Activated T-cell treated with anti-CD3 and anti-CD28 coated beads, Interleukin-2, amount 50 U/mL, for 72 hours (primary cell): ENCODE results near the gene LRBA. TPM values are rescaled to one million over a fixed set of nuclear protein-coding genes. Genes with fewer than 3 reads are reported as not detected.
"Not testable (repeated sequence)": the region's sequence is repeated elsewhere in the genome, so short reads cannot be mapped to it uniquely, and the experiment has no call there.

Experiments
- ATAC-seq, 2 donors: fragments of 150-1000 bp; cut with Tn5 transposase; replicated peaks in 1 of 2; 2 replicates each; pipeline ENCODE4 v1.10.0; 2021; ENCODE audit warnings: moderate library complexity in 2 of 2, mild to moderate bottlenecking in 1 of 2
- DNase-seq, 2 donors: peaks; one replicate each; pipeline ENCODE4 v3.0.0; 2021 to 2022; ENCODE audit warnings: mixed read lengths in 1 of 2
- H3K27ac Mint-ChIP-seq: one replicate; pipeline ENCODE4 v1.8.0; 2022; ENCODE audit warnings: mild to moderate bottlenecking, moderate library complexity, mixed read lengths
- H3K27me3 Mint-ChIP-seq: one replicate; pipeline ENCODE4 v1.8.0; 2022; ENCODE audit warnings: low read depth, mixed read lengths
- H3K36me3 Mint-ChIP-seq, 2 donors: one replicate each; pipeline ENCODE4 v1.8.0; 2022; ENCODE audit warnings: mixed read lengths in 2 of 2, mild to moderate bottlenecking in 1 of 2; ENCODE audit not compliant: insufficient read depth in 2 of 2
- H3K4me1 Mint-ChIP-seq: one replicate; pipeline ENCODE4 v1.8.0; 2022; ENCODE audit warnings: low read depth, mixed read lengths
- H3K4me3 Mint-ChIP-seq, 2 donors: one replicate each; pipeline ENCODE4 v1.8.0; 2022; ENCODE audit warnings: mild to moderate bottlenecking in 2 of 2, mixed read lengths in 2 of 2, moderate library complexity in 2 of 2
- H3K9me3 Mint-ChIP-seq, 2 donors: one replicate each; pipeline ENCODE4 v1.8.0; 2022; ENCODE audit warnings: mixed read lengths in 2 of 2
- total RNA-seq, 2 donors: library from RNA; stranded (reverse); gene quantifications; one replicate each; pipeline ENCODE4 v1.2.3, GENCODE V29; 2022

LRBA gene
- total RNA-seq, 2 donors from 2014 or later = 46.3 to 56.6 TPM

GRCh38 chr4:150978738-150979575 is 36.1 kb downstream of the LRBA start:
- Mint-ChIP-seq H3K4me1 (peaks cover 61% of the 10 kb centered on the region), H3K9me3 (no peaks in the 10 kb centered on the region), H3K27ac (no peak overlapping the region), H3K4me3 (no peak overlapping the region), H3K27me3 (no peaks in the 10 kb centered on the region), H3K36me3 (peaks cover 3 to 5% of the 10 kb centered on the region in 2 donors)
- DNase-seq = no peak
- no peak for ATAC-seq

GRCh38 chr4:150976478-150977118 is 38.5 kb downstream of the LRBA start:
- peaks cover 1 to 4% of the 10 kb centered on the region in 2 donors for H3K36me3 Mint-ChIP-seq
- ATAC-seq (no peak), DNase-seq (no peak)
- peaks cover 76% of the 10 kb centered on the region for H3K4me1 Mint-ChIP-seq
- no peak overlapping the region for H3K27ac Mint-ChIP-seq
- H3K9me3 Mint-ChIP-seq = no peaks in the 10 kb centered on the region
- no peaks in the 10 kb centered on the region for H3K27me3 Mint-ChIP-seq
- H3K4me3 Mint-ChIP-seq = no peak overlapping the region

GRCh38 chr4:150974750-150975149 is 40.3 kb downstream of the LRBA start:
- Mint-ChIP-seq H3K36me3 (peaks cover 3 to 4% of the 10 kb centered on the region in 2 donors), H3K4me1 (peaks cover 79% of the 10 kb centered on the region), H3K4me3 (no peak overlapping the region), H3K27me3 (no peaks in the 10 kb centered on the region), H3K9me3 (no peaks in the 10 kb centered on the region), H3K27ac (no peak overlapping the region)
- DNase-seq (no peak), ATAC-seq (no peak)

GRCh38 chr4:150974252-150974640 is 40.8 kb downstream of the LRBA start:
- DNase-seq (no peak), ATAC-seq (no peak)
- Mint-ChIP-seq H3K36me3 (peaks cover 3 to 4% of the 10 kb centered on the region in 2 donors), H3K4me3 (no peak overlapping the region), H3K27me3 (no peaks in the 10 kb centered on the region), H3K9me3 (peaks cover 0 to under 1% of the 10 kb centered on the region in 2 donors), H3K27ac (no peak overlapping the region), H3K4me1 (peaks cover 79% of the 10 kb centered on the region)

GRCh38 chr4:150973626-150974251 is 41.3 kb downstream of the LRBA start:
- no peak for DNase-seq
- ATAC-seq = no peak
- H3K27me3 Mint-ChIP-seq = no peaks in the 10 kb centered on the region
- H3K9me3 Mint-ChIP-seq = peaks cover 0 to 1% of the 10 kb centered on the region in 2 donors
- H3K27ac Mint-ChIP-seq = no peak overlapping the region
- peaks cover 75% of the 10 kb centered on the region for H3K4me1 Mint-ChIP-seq
- no peak overlapping the region for H3K4me3 Mint-ChIP-seq
- peaks cover 2 to 3% of the 10 kb centered on the region in 2 donors for H3K36me3 Mint-ChIP-seq

GRCh38 chr4:150972592-150972991 is 42.5 kb downstream of the LRBA start:
- peak overlapping the region; percentile 24 for H3K27ac Mint-ChIP-seq
- peaks cover 0 to 1% of the 10 kb centered on the region in 2 donors for H3K9me3 Mint-ChIP-seq
- H3K36me3 Mint-ChIP-seq = peaks cover 0 to 2% of the 10 kb centered on the region in 2 donors

GRCh38 chr4:150971901-150972300 is 43.2 kb downstream of the LRBA start:
- Mint-ChIP-seq H3K27ac (no peak overlapping the region), H3K4me1 (peaks cover 65% of the 10 kb centered on the region)

More at GRCh38 chr4:150972592-150972991, 42.5 kb downstream of the LRBA start:
- H3K4me1 Mint-ChIP-seq = peaks cover 65% of the 10 kb centered on the region
- no peaks in the 10 kb centered on the region for H3K27me3 Mint-ChIP-seq
- no peak for ATAC-seq
- DNase-seq = no peak
- H3K4me3 Mint-ChIP-seq = no peak overlapping the region

GRCh38 chr4:150970685-150971151 is 44.4 kb downstream of the LRBA start:
- Mint-ChIP-seq H3K27me3 (no peaks in the 10 kb centered on the region), H3K36me3 (peaks cover 0 to 3% of the 10 kb centered on the region in 2 donors), H3K4me1 (peaks cover 60% of the 10 kb centered on the region), H3K9me3 (peaks cover 0 to 1% of the 10 kb centered on the region in 2 donors), H3K27ac (peak overlapping the region; percentile 82), H3K4me3 (peak overlapping the region; percentile 26 to 68)
- peak; percentile 94 to 96 for ATAC-seq
- peak in 1 of 2 donors; percentile 22 for DNase-seq

More at GRCh38 chr4:150971901-150972300, 43.2 kb downstream of the LRBA start:
- ATAC-seq (no peak), DNase-seq (no peak)
- peaks cover 0 to 3% of the 10 kb centered on the region in 2 donors for H3K36me3 Mint-ChIP-seq
- peaks cover 0 to 1% of the 10 kb centered on the region in 2 donors for H3K9me3 Mint-ChIP-seq
- H3K27me3 Mint-ChIP-seq = no peaks in the 10 kb centered on the region
- no peak overlapping the region for H3K4me3 Mint-ChIP-seq

- no peak overlapping the region for H3K4me3 Mint-ChIP-seq
- H3K36me3 Mint-ChIP-seq = peaks cover 1 to 3% of the 10 kb centered on the region in 2 donors
Measured at GRCh38 chr4:150964754-150965153, 50.3 kb downstream of the LRBA start.

GRCh38 chr4:150963602-150964345 is 51.3 kb downstream of the LRBA start:
- H3K27ac Mint-ChIP-seq, DNase-seq, H3K4me3 Mint-ChIP-seq, ATAC-seq, H3K27me3 Mint-ChIP-seq, H3K9me3 Mint-ChIP-seq, H3K36me3 Mint-ChIP-seq: not testable (repeated sequence)
- peaks cover 34% of the 10 kb centered on the region for H3K4me1 Mint-ChIP-seq

More at GRCh38 chr4:150964754-150965153, 50.3 kb downstream of the LRBA start:
- Mint-ChIP-seq H3K27ac (no peak overlapping the region), H3K4me1 (peaks cover 37% of the 10 kb centered on the region), H3K27me3 (no peaks in the 10 kb centered on the region), H3K9me3 (peaks cover 0 to 1% of the 10 kb centered on the region in 2 donors)
- DNase-seq (no peak), ATAC-seq (no peak)

GRCh38 chr4:150962245-150962644 is 52.8 kb downstream of the LRBA start:
- Mint-ChIP-seq H3K27ac (peak overlapping the region; percentile 60), H3K4me3 (no peak overlapping the region), H3K9me3 (peaks cover 6 to 12% of the 10 kb centered on the region in 2 donors), H3K27me3 (no peaks in the 10 kb centered on the region), H3K36me3 (peaks cover 13 to 23% of the 10 kb centered on the region in 2 donors), H3K4me1 (peaks cover 40% of the 10 kb centered on the region)
- ATAC-seq = peak; percentile 88 to 90
- peak; percentile 29 to 36 for DNase-seq

GRCh38 chr4:150961566-150961965 is 53.5 kb downstream of the LRBA start:
- Mint-ChIP-seq H3K27ac (peak overlapping the region; percentile 66), H3K9me3 (peaks cover 6 to 15% of the 10 kb centered on the region in 2 donors), H3K4me3 (no peak overlapping the region), H3K4me1 (peaks cover 47% of the 10 kb centered on the region), H3K27me3 (no peaks in the 10 kb centered on the region), H3K36me3 (peaks cover 16 to 29% of the 10 kb centered on the region in 2 donors)
- no peak for ATAC-seq
- DNase-seq = no peak
